Body of pancreas (tissue), 4 donors: ENCODE data around the gene NKD2. TPM values are rescaled to one million over a fixed set of nuclear protein-coding genes. Genes with fewer than 3 reads are reported as not detected.

Experiments used
- ATAC-seq: fragments of 150-250 bp; one replicate; pipeline ENCODE4 v1.9.1; 2016
- DNase-seq, 4 donors: peaks; one replicate each; pipeline ENCODE4 v3.0.0-alpha.2; 2019
- H3K27ac ChIP-seq, 4 donors: fragments of 200-600 bp; sonication (generic); 1 replicate in 3 of 4; 2 replicates in 1 of 4; pipeline versions ENCODE4 v1.5.1 to v1.6.1; 2016 to 2019; ENCODE audit warnings: mild to moderate bottlenecking in 1 of 4, mixed read lengths in 1 of 4, moderate library complexity in 1 of 4
- H3K27me3 ChIP-seq, 2 donors: fragments of 200-600 bp; sonication (generic); one replicate each; pipeline ENCODE4 v1.6.0; 2016; ENCODE audit warnings: mild to moderate bottlenecking in 1 of 2
- H3K36me3 ChIP-seq, 2 donors: fragments of 200-600 bp; sonication (generic); replicated peaks in 1 of 2; 2 replicates each; pipeline ENCODE4 v1.5.1; 2016; ENCODE audit warnings: low read depth in 2 of 2; ENCODE audit not compliant: insufficient read depth in 1 of 2
- H3K4me1 ChIP-seq: fragments of 200-600 bp; sonication (generic); one replicate; pipeline ENCODE4 v1.6.0; 2016
- H3K4me3 ChIP-seq, 2 donors: fragments of 200-600 bp; sonication (generic); 1 replicate in 1 of 2; 2 replicates in 1 of 2; pipeline ENCODE4 v1.5.1; 2016 to 2019
- H3K9me3 ChIP-seq, 3 donors: fragments of 200-600 bp; sonication (generic); 1 replicate in 2 of 3; 2 replicates in 1 of 3; pipeline ENCODE4 v1.5.1; 2016
- CTCF ChIP-seq, 7 experiments: fragments of 450-650 bp in 4 of 7; fragments of 200-600 bp in 3 of 7; sonication (generic) in 3 of 7; IDR thresholded peaks; one replicate each; pipeline ENCODE4 v1.5.1; 2016 to 2019; ENCODE audit warnings: antibody characterized with exemption in 7 of 7
- POLR2A ChIP-seq, 3 donors: fragments of 450-650 bp; IDR thresholded peaks; one replicate each; pipeline ENCODE4 v1.6.1; 2016; ENCODE audit warnings: antibody characterized with exemption in 3 of 3, mild to moderate bottlenecking in 2 of 3
- whole genome bisulfite sequencing, 2 donors: methylation state at CpG; one replicate each; pipeline ENCODE4 v1.1.5; 2017; 5-methylcytosine and 5-hydroxymethylcytosine counted together
- intact Hi-C: fragments of 100-400 bp; cut with DNase I; formaldehyde crosslinking; loops from one replicate; pipeline ENCODE4 v1.15.1; 2023
- total RNA-seq, 2 donors: library from RNA; depleted of rRNA; stranded (reverse); fragments of >200 nt; gene quantifications; one replicate each; pipeline ENCODE4 v1.1.0, GENCODE V29; 2016

The NKD2 gene
- total RNA-seq, 2 donors from 2014 or later: 4.2 to 12.2 TPM

- H3K36me3 ChIP-seq: no peaks in the 10 kb centered on the region
- no peak overlapping the region for H3K4me3 ChIP-seq
- intact Hi-C loops: no loop called here
- DNase-seq (peak in 1 of 4 donors; percentile 13), ATAC-seq (no peak)
- H3K27ac ChIP-seq: no peak overlapping the region
- no peaks in the 10 kb centered on the region for H3K9me3 ChIP-seq
- no peaks in the 10 kb centered on the region for H3K27me3 ChIP-seq
- TF ChIP-seq POLR2A (IDR thresholded peaks at IDR 0.05): no peak
- TF ChIP-seq CTCF (IDR thresholded peaks at IDR 0.05): no peak
- H3K4me1 ChIP-seq: peaks cover 9% of the 10 kb centered on the region
- 66 to 74% methylated on average over 8 to 10 of the region's 10 CpGs for WGBS, 2 donors
These were observed 29.9 kb upstream of the NKD2 start for GRCh38 chr5:978693-979092.

- ATAC-seq (no peak), DNase-seq (no peak)
- H3K36me3 ChIP-seq: no peaks in the 10 kb centered on the region
- H3K9me3 ChIP-seq: no peaks in the 10 kb centered on the region
- WGBS, 2 donors: 71 to 78% methylated on average over 10 to 24 of the region's 24 CpGs
- H3K4me1 ChIP-seq: peaks cover 9% of the 10 kb centered on the region
- intact Hi-C loops: no loop called here
- H3K27ac ChIP-seq: peak overlapping the region in 2 of 4 donors; percentile 35 to 67
- H3K4me3 ChIP-seq: no peak overlapping the region
- TF ChIP-seq POLR2A (IDR thresholded peaks at IDR 0.05) (no peak), CTCF (IDR thresholded peaks at IDR 0.05) (no peak)
- no peaks in the 10 kb centered on the region for H3K27me3 ChIP-seq
These were observed 29.3 kb upstream of the NKD2 start for GRCh38 chr5:979100-979817.

GRCh38 chr5:980001-980588 lies 28.5 kb upstream of the NKD2 start:
- peak overlapping the region in 3 of 4 donors; percentile 35 to 67 (median 65) for H3K27ac ChIP-seq
- peaks cover 9% of the 10 kb centered on the region for H3K4me1 ChIP-seq
- 33 to 36% methylated on average over 12 to 17 of the region's 17 CpGs for WGBS, 2 donors
- no peaks in the 10 kb centered on the region for H3K9me3 ChIP-seq
- no peak overlapping the region for H3K4me3 ChIP-seq
- H3K36me3 ChIP-seq: no peaks in the 10 kb centered on the region
- ATAC-seq (peak; percentile 70), DNase-seq (peak in 2 of 4 donors; percentile 33 to 34)
- intact Hi-C loops: no loop called here
- no peaks in the 10 kb centered on the region for H3K27me3 ChIP-seq
- TF ChIP-seq POLR2A (IDR thresholded peaks at IDR 0.05) (no peak), CTCF (IDR thresholded peaks at IDR 0.05) (no peak)

GRCh38 chr5:980966-981365 lies 27.6 kb upstream of the NKD2 start:
- intact Hi-C loops: no loop called here
- Histone ChIP-seq H3K9me3 (no peaks in the 10 kb centered on the region), H3K36me3 (no peaks in the 10 kb centered on the region), H3K4me3 (no peak overlapping the region), H3K27me3 (no peaks in the 10 kb centered on the region), H3K4me1 (peaks cover 9% of the 10 kb centered on the region), H3K27ac (peak overlapping the region in 3 of 4 donors; percentile 35 to 67 (median 65))
- 52 to 61% methylated on average over 6 of the region's 6 CpGs for WGBS, 2 donors
- DNase-seq: no peak
- peak; percentile 51 for ATAC-seq
- TF ChIP-seq CTCF (IDR thresholded peaks at IDR 0.05) (no peak), POLR2A (IDR thresholded peaks at IDR 0.05) (no peak)
